SK-N-SH (cell line): ENCODE data around the gene ADAM20. TPM values are rescaled to one million over a fixed set of nuclear protein-coding genes. Genes with fewer than 3 reads are reported as not detected.

ENCODE experiments used
- CTCF ChIA-PET: fragments of 300-600, 350-600 bp; formaldehyde crosslinking; extraction: SDS; loops from one replicate; lab custom pipeline; 2021; lab: Yijun Ruan, JAX
- POLR2A ChIA-PET: fragments of 350-600 bp; sonication (Branson Sonifier 250); formaldehyde crosslinking; extraction: SDS; loops from one replicate; lab custom pipeline; 2020; ENCODE audit warnings: antibody characterized with exemption, inconsistent platforms; lab: Yijun Ruan, JAX
- DNase-seq: peaks from one replicate; pipeline ENCODE4 v3.0.0; 2012
- H2AFZ ChIP-seq: fragments of 200-600 bp; sonication (generic); 2 replicates; pipeline ENCODE4 v1.8.1; 2016; ENCODE audit warnings: antibody characterized with exemption, mild to moderate bottlenecking, low read depth
- H3F3A ChIP-seq: fragments of 200-600 bp; sonication (generic); replicated peaks from 2 replicates; pipeline ENCODE3; 2016; ENCODE audit warnings: antibody characterized with exemption, mild to moderate bottlenecking; ENCODE audit not compliant: insufficient read depth
- H3K27ac ChIP-seq, 2 experiments: fragments of 200-500 bp in 1 of 2; fragments of 200-600 bp in 1 of 2; sonication (Bioruptor generic) in 1 of 2; sonication (generic), shearing (Covaris generic) in 1 of 2; 2 replicates each; pipeline versions ENCODE4 v1.5.1 to v1.6.1; 2014 to 2016; ENCODE audit warnings: low read depth in 2 of 2, inconsistent platforms in 1 of 2, low read length in 1 of 2, mild to moderate bottlenecking in 1 of 2, mixed read lengths in 1 of 2
- H3K27me3 ChIP-seq: fragments of 200-600 bp; sonication (generic), shearing (Covaris generic); 2 replicates; pipeline ENCODE4 v1.6.1; 2016; ENCODE audit warnings: mixed run types; ENCODE audit not compliant: insufficient read depth
- H3K36me3 ChIP-seq, 2 experiments: fragments of 200-500 bp in 1 of 2; fragments of 200-600 bp in 1 of 2; sonication (Bioruptor generic) in 1 of 2; sonication (generic) in 1 of 2; replicated peaks in 1 of 2; 2 replicates each; pipeline versions ENCODE3 to v1.5.1; 2014 to 2016; ENCODE audit warnings: low read length in 1 of 2, mild to moderate bottlenecking in 1 of 2; ENCODE audit not compliant: insufficient read depth in 2 of 2, control insufficient read depth in 1 of 2
- H3K4me1 ChIP-seq, 2 experiments: fragments of 200-500 bp in 1 of 2; fragments of 200-600 bp in 1 of 2; sonication (Bioruptor generic) in 1 of 2; sonication (generic), shearing (Covaris generic) in 1 of 2; 2 replicates each; pipeline versions ENCODE4 v1.5.1 to v1.6.1; 2014 to 2016; ENCODE audit warnings: low read depth in 1 of 2, low read length in 1 of 2, mixed run types in 1 of 2; ENCODE audit not compliant: insufficient read depth in 2 of 2, control insufficient read depth in 1 of 2
- H3K4me2 ChIP-seq: fragments of 200-600 bp; sonication (generic), shearing (Covaris generic); 2 replicates; pipeline ENCODE4 v1.6.1; 2017; ENCODE audit warnings: mixed run types
- H3K4me3 ChIP-seq, 2 experiments: fragments of 200-500 bp in 1 of 2; fragments of 200-600 bp in 1 of 2; sonication (Bioruptor generic) in 1 of 2; sonication (generic), shearing (Covaris generic) in 1 of 2; 2 replicates each; pipeline versions ENCODE4 v1.5.1 to v1.8.1; 2014 to 2016; ENCODE audit warnings: low read depth in 2 of 2, inconsistent platforms in 1 of 2, low read length in 1 of 2, mild to moderate bottlenecking in 1 of 2, mixed read lengths in 1 of 2, moderate library complexity in 1 of 2
- H3K79me2 ChIP-seq: fragments of 200-600 bp; sonication (generic); 2 replicates; pipeline ENCODE4 v1.8.1; 2017; ENCODE audit warnings: mild to moderate bottlenecking; ENCODE audit not compliant: insufficient read depth
- H3K9ac ChIP-seq: fragments of 200-600 bp; sonication (generic); 2 replicates; pipeline ENCODE4 v1.6.1; 2017; ENCODE audit warnings: mixed run types
- H3K9me2 ChIP-seq: fragments of 200-600 bp; sonication (generic); 2 replicates; pipeline ENCODE4 v1.6.1; 2017; ENCODE audit warnings: mixed run types
- H3K9me3 ChIP-seq: fragments of 200-600 bp; sonication (generic); 2 replicates; pipeline ENCODE4 v1.6.1; 2017; ENCODE audit warnings: mixed run types, mild to moderate bottlenecking, moderate library complexity
- H4K20me1 ChIP-seq: fragments of 200-600 bp; sonication (generic); 2 replicates; pipeline ENCODE4 v1.6.1; 2017; ENCODE audit warnings: mild to moderate bottlenecking, mixed run types; ENCODE audit not compliant: insufficient read depth
- CTCF ChIP-seq: fragments of 200-600 bp; sonication (generic); IDR thresholded peaks from 2 replicates; pipeline ENCODE4 v1.6.1; 2017; ENCODE audit warnings: antibody characterized with exemption, mild to moderate bottlenecking, moderate library complexity
- FOSL2 ChIP-seq: IDR thresholded peaks from 2 replicates; pipeline ENCODE4 v1.4.0; 2012; ENCODE audit warnings: low read depth, mild to moderate bottlenecking, moderate library complexity, borderline replicate concordance
- FOXM1 ChIP-seq: IDR thresholded peaks from 2 replicates; pipeline ENCODE4 v1.4.0; 2012; ENCODE audit warnings: low read depth, mild to moderate bottlenecking
- GABPA ChIP-seq: IDR thresholded peaks from 2 replicates; pipeline ENCODE4 v1.4.0; 2012; ENCODE audit warnings: low read depth, mild to moderate bottlenecking
- IRF3 ChIP-seq: fragments of 150-350 bp; IDR thresholded peaks from 2 replicates; pipeline ENCODE4 v1.6.1; 2016; ENCODE audit warnings: mild to moderate bottlenecking, low read depth, low read length
- NFIC ChIP-seq: IDR thresholded peaks from 2 replicates; pipeline ENCODE4 v1.4.0; 2012; ENCODE audit warnings: borderline replicate concordance
- RAD21 ChIP-seq: IDR thresholded peaks from 2 replicates; pipeline ENCODE4 v1.6.1; 2012; ENCODE audit warnings: mild to moderate bottlenecking, low read length
- REST ChIP-seq: IDR thresholded peaks from 2 replicates; pipeline ENCODE4 v1.6.1; 2012; ENCODE audit warnings: mild to moderate bottlenecking, low read depth, low read length, moderate library complexity
- WGBS: methylation state at CpG from one replicate; pipeline ENCODE4 v1.1.6; 2017; ENCODE audit warnings: low lambda C conversion rate; 5-methylcytosine and 5-hydroxymethylcytosine counted together
- polyA plus RNA-seq, 3 experiments: library from polyadenylated mRNA; depleted of rRNA; stranded (reverse); fragments of >200 nt; gene quantifications; 2 replicates each; pipeline ENCODE4 v1.2.3, GENCODE V29; 2012

Gene ADAM20
- polyA plus RNA-seq, 1 of the 3 experiments (the other 2 are of a cell fraction): 0.15 TPM

GRCh38 chr14:70571139-70571538, 36.3 kb upstream of the ADAM20 start:
- Histone ChIP-seq H3K4me1 (no peaks in the 10 kb centered on the region), H3F3A (peaks cover 2% of the 10 kb centered on the region), H3K9me2 (no peaks in the 10 kb centered on the region), H3K36me3 (peaks cover 12 to 37% of the 10 kb centered on the region in 2 experiments), H3K9ac (no peak overlapping the region), H3K4me2 (no peak overlapping the region), H3K27ac (no peak overlapping the region), H2AFZ (no peak overlapping the region), H3K27me3 (no peaks in the 10 kb centered on the region), H4K20me1 (no peaks in the 10 kb centered on the region), H3K9me3 (peaks cover under 1% of the 10 kb centered on the region; the same call in 1 of the 2 replicates), H3K4me3 (no peak overlapping the region), H3K79me2 (peaks cover 5% of the 10 kb centered on the region)
- TF ChIP-seq GABPA (no peak), FOSL2 (no peak), NFIC (no peak), REST (no peak), FOXM1 (no peak)
- WGBS: 100% methylated on average over 2 of the region's 2 CpGs
- ChIA-PET POLR2A (no interaction called here), CTCF (no interaction called here)
- no peak for DNase-seq

- Histone ChIP-seq H3K9me2 (no peaks in the 10 kb centered on the region), H3K27me3 (no peaks in the 10 kb centered on the region), H3K4me2 (no peak overlapping the region), H3K4me3 (no peak overlapping the region; a peak in 1 of 4 replicates), H3K4me1 (no peaks in the 10 kb centered on the region), H3K36me3 (peaks cover 35 to 42% of the 10 kb centered on the region in 2 experiments), H3K9ac (no peak overlapping the region), H3K79me2 (peaks cover 5% of the 10 kb centered on the region), H3K27ac (no peak overlapping the region), H3F3A (peaks cover 6% of the 10 kb centered on the region), H2AFZ (no peak overlapping the region), H3K9me3 (peaks cover 6% of the 10 kb centered on the region; the same call in 1 of the 2 replicates), H4K20me1 (no peaks in the 10 kb centered on the region)
- POLR2A ChIA-PET: no interaction called here
- CTCF ChIA-PET: interaction anchor here (1.0 to 1.4 kb wide), 2 partner anchors 14 to 167 kb away, joined by 3 read pairs; no protein-coding TSS in a partner anchor
- peak; percentile 17 for DNase-seq
- TF ChIP-seq GABPA: no peak
- no peak for TF ChIP-seq IRF3
- TF ChIP-seq CTCF: peak; percentile 52
- TF ChIP-seq RAD21: peak; percentile 53
- WGBS: 75% methylated on average over 2 of the region's 2 CpGs
Observed at GRCh38 chr14:70567791-70568190, 33.0 kb upstream of the ADAM20 start.
